ENCODE results near the gene CRMP1.

DNA sequence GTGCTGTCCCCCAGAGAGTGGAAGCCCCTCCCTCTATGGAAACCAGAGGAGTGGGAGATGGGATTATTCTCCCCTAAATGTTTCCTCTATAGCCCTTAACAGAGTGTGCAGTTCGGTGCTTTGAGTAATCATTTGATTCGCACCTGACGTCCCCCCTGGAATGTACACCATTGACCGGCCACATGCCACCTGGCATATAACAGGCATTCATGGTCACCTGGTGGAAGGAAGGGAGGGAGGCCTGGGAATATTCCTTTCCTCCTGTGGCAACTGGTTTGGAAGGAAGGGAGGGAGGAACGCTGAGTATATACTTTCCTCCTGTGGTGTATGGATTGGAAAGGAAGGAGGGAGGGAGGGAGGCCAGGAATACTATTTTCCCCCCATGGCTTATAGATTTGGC lies 77.2 kb downstream of the CRMP1 start:
- TF ChIP-seq, protein P1, sequence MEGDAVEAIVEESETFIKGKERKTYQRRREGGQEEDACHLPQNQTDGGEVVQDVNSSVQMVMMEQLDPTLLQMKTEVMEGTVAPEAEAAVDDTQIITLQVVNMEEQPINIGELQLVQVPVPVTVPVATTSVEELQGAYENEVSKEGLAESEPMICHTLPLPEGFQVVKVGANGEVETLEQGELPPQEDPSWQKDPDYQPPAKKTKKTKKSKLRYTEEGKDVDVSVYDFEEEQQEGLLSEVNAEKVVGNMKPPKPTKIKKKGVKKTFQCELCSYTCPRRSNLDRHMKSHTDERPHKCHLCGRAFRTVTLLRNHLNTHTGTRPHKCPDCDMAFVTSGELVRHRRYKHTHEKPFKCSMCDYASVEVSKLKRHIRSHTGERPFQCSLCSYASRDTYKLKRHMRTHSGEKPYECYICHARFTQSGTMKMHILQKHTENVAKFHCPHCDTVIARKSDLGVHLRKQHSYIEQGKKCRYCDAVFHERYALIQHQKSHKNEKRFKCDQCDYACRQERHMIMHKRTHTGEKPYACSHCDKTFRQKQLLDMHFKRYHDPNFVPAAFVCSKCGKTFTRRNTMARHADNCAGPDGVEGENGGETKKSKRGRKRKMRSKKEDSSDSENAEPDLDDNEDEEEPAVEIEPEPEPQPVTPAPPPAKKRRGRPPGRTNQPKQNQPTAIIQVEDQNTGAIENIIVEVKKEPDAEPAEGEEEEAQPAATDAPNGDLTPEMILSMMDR (IDR thresholded peaks at IDR 0.05): no peak
- no peak for TF ChIP-seq POLR2A (IDR thresholded peaks at IDR 0.05)

All from thyroid gland (tissue), 4 donors.